Mucosa of rectum (tissue), 2 donors: ENCODE measurements around the gene UGT1A8.

Source experiments
- H3K27ac ChIP-seq, 2 donors: one replicate each; pipeline ENCODE4 v1.7.0; 2013; ENCODE audit warnings: inconsistent platforms in 2 of 2, low read depth in 2 of 2, low read length in 2 of 2
- H3K27me3 ChIP-seq, 2 donors: one replicate each; pipeline ENCODE4 v1.7.0; 2013; ENCODE audit warnings: low read length in 2 of 2; ENCODE audit not compliant: control insufficient read depth in 2 of 2, insufficient read depth in 2 of 2
- H3K36me3 ChIP-seq, 2 donors: one replicate each; pipeline ENCODE4 v1.7.0; 2013; ENCODE audit warnings: low read length in 2 of 2; ENCODE audit not compliant: control insufficient read depth in 2 of 2, insufficient read depth in 2 of 2
- H3K4me1 ChIP-seq, 2 donors: one replicate each; pipeline ENCODE4 v1.7.0; 2013; ENCODE audit warnings: low read length in 2 of 2, mild to moderate bottlenecking in 1 of 2; ENCODE audit not compliant: control insufficient read depth in 2 of 2, insufficient read depth in 2 of 2
- H3K4me3 ChIP-seq, 2 donors: one replicate each; pipeline ENCODE4 v1.7.0; 2013; ENCODE audit warnings: low read length in 2 of 2
- H3K9ac ChIP-seq, 2 donors: one replicate each; pipeline ENCODE4 v1.7.0; 2013; ENCODE audit warnings: low read length in 2 of 2, low read depth in 1 of 2, mild to moderate bottlenecking in 1 of 2
- H3K9me3 ChIP-seq, 2 donors: one replicate each; pipeline ENCODE4 v1.7.0; 2013; ENCODE audit warnings: low read length in 2 of 2; ENCODE audit not compliant: control insufficient read depth in 2 of 2
- donor health status: healthy.
- donor health status: Normal muscosa, but diverticular disease.

Gene UGT1A8

DNA sequence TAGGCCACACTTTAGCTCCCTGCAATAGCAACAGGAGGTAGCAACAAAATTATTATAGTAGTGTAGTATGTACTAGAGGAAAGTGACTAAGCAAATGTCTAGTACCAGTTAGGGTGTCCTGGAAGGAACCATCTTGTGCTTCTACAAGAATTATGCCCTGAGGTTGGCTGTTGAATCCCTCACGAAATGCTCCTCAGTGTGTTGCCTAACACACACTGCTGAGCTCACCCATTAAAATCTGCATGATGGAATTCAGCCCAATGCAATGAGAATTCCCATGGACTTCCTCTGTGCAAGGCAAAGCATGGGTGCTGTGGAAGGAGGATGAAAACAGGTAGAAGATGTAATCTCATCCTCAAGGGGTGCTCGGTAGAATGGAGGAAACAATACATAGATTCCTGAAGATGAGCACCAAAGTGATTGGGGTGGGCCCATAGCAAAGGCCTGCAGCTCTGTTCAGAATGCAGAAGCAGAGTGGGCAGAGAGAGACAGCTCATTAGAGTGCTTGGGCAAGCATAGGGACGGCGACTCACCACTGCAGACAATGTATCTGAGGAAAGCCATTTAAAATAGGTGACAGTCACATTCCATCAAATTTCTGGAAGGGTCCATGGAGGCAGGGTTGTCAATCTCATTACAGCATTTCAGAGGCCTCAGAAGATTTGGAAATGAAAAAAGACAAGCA, 63.1 kb downstream of the UGT1A8 start:
- no peak overlapping the region for H3K9ac ChIP-seq
- peaks cover 0 to 2% of the 10 kb centered on the region in 2 donors for H3K36me3 ChIP-seq
- H3K4me1 ChIP-seq: peaks cover 4 to 9% of the 10 kb centered on the region in 2 donors
- H3K27me3 ChIP-seq: no peaks in the 10 kb centered on the region
- no peak overlapping the region for H3K27ac ChIP-seq
- no peaks in the 10 kb centered on the region for H3K9me3 ChIP-seq
- H3K4me3 ChIP-seq: no peak overlapping the region

DNA sequence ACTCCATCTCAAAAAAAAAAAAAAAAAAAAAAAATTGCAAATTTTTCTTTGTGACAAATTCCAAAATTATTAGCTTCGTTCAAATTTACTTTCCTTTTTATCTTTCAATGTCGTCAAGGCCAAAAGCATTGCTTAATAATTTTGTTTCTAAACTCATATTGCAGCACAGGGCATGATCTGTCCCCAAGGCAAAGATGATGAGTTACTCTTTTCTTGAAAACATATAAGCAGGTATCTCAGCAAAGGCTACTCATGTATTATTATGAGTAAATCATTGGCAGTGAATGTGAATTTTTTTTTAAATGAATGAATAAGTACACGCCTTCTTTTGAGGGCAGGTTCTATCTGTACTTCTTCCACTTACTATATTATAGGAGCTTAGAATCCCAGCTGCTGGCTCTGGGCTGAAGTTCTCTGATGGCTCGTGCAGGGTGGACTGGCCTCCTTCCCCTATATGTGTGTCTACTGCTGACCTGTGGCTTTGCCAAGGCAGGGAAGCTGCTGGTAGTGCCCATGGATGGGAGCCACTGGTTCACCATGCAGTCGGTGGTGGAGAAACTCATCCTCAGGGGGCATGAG, 64.2 kb downstream of the UGT1A8 start, which contains the start of gene UGT1A7:
UGT1A7 (plus strand) TSS at position 381 of the 579 bp plus-strand sequence; CDS start at position 418, 37 bp downstream.
- H3K4me3 ChIP-seq: no peak within 1 kb of the TSS
- no peak within 1 kb of the TSS for H3K27ac ChIP-seq
- H3K9ac ChIP-seq: no peak within 1 kb of the TSS
- no peaks in the 10 kb centered on the region for H3K27me3 ChIP-seq
- H3K36me3 ChIP-seq: peaks cover 0 to 2% of the 10 kb centered on the region in 2 donors
- H3K4me1 ChIP-seq: peaks cover 4 to 10% of the 10 kb centered on the region in 2 donors
- no peaks in the 10 kb centered on the region for H3K9me3 ChIP-seq

GRCh38 chr2:233684640-233685039, 67.2 kb downstream of the UGT1A8 start:
- Histone ChIP-seq H3K4me3 (no peak overlapping the region), H3K9ac (no peak overlapping the region), H3K4me1 (peaks cover 8 to 12% of the 10 kb centered on the region in 2 donors), H3K27me3 (no peaks in the 10 kb centered on the region), H3K36me3 (peaks cover 0 to 2% of the 10 kb centered on the region in 2 donors), H3K27ac (peak overlapping the region in 1 of 2 donors; percentile 38), H3K9me3 (no peaks in the 10 kb centered on the region)

DNA sequence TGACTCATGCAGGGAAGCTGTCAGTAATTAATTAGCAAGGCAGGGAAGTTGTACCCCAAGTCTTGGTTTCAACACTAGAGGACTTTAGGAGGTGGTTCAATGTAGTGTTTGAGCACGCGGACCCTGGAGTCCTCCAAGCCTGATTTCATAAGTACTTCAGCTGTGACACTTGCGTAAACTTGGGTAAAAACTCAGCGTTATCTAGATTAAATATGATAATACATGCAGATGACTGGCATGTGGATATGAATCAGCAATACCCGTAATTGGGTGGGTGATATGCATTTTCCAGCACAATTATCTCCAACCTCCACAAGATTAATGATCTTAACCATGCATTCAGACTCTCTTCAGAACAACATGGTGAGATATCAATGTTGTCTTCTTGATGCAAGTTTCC, 69.5 kb downstream of the UGT1A8 start:
- H3K27me3 ChIP-seq: no peaks in the 10 kb centered on the region
- H3K4me1 ChIP-seq: peaks cover 21 to 24% of the 10 kb centered on the region in 2 donors
- H3K9me3 ChIP-seq: no peaks in the 10 kb centered on the region
- H3K9ac ChIP-seq: no peak overlapping the region
- no peak overlapping the region for H3K4me3 ChIP-seq
- H3K36me3 ChIP-seq: peaks cover 0 to under 1% of the 10 kb centered on the region in 2 donors
- no peak overlapping the region for H3K27ac ChIP-seq

- Histone ChIP-seq H3K9ac (no peak overlapping the region), H3K27me3 (no peaks in the 10 kb centered on the region), H3K36me3 (no peaks in the 10 kb centered on the region), H3K27ac (no peak overlapping the region), H3K9me3 (no peaks in the 10 kb centered on the region), H3K4me1 (peaks cover 31 to 32% of the 10 kb centered on the region in 2 donors), H3K4me3 (no peak overlapping the region)
Observed at GRCh38 chr2:233688341-233688740, 70.9 kb downstream of the UGT1A8 start.

- H3K27ac ChIP-seq: peak overlapping the region in 1 of 2 donors; percentile 3
- H3K36me3 ChIP-seq: no peaks in the 10 kb centered on the region
- no peak overlapping the region for H3K9ac ChIP-seq
- no peak overlapping the region for H3K4me3 ChIP-seq
- H3K9me3 ChIP-seq: no peaks in the 10 kb centered on the region
- peaks cover 31 to 33% of the 10 kb centered on the region in 2 donors for H3K4me1 ChIP-seq
- no peaks in the 10 kb centered on the region for H3K27me3 ChIP-seq
Observed at GRCh38 chr2:233689031-233689430, 71.6 kb downstream of the UGT1A8 start.

GRCh38 chr2:233689501-233689900, 72.1 kb downstream of the UGT1A8 start:
- Histone ChIP-seq H3K4me1 (peaks cover 28 to 33% of the 10 kb centered on the region in 2 donors), H3K4me3 (no peak overlapping the region), H3K27ac (no peak overlapping the region), H3K9ac (no peak overlapping the region), H3K36me3 (no peaks in the 10 kb centered on the region), H3K27me3 (no peaks in the 10 kb centered on the region), H3K9me3 (no peaks in the 10 kb centered on the region)

- no peaks in the 10 kb centered on the region for H3K36me3 ChIP-seq
- H3K4me3 ChIP-seq: no peak overlapping the region
- H3K9me3 ChIP-seq: no peaks in the 10 kb centered on the region
- peaks cover 28 to 29% of the 10 kb centered on the region in 2 donors for H3K4me1 ChIP-seq
- H3K27ac ChIP-seq: no peak overlapping the region
- no peak overlapping the region for H3K9ac ChIP-seq
- no peaks in the 10 kb centered on the region for H3K27me3 ChIP-seq
Observed at GRCh38 chr2:233690444-233690843, 73.0 kb downstream of the UGT1A8 start.

- H3K27me3 ChIP-seq: no peaks in the 10 kb centered on the region
- no peaks in the 10 kb centered on the region for H3K9me3 ChIP-seq
- H3K4me1 ChIP-seq: peaks cover 27 to 28% of the 10 kb centered on the region in 2 donors
- peak overlapping the region in 1 of 2 donors; percentile 14 for H3K9ac ChIP-seq
- H3K4me3 ChIP-seq: peak overlapping the region in 1 of 2 donors; percentile 9
- H3K27ac ChIP-seq: peak overlapping the region; percentile 63 to 70
- H3K36me3 ChIP-seq: no peaks in the 10 kb centered on the region
Observed at GRCh38 chr2:233691443-233692433, 74.3 kb downstream of the UGT1A8 start.
